HepG2 (cell line): ENCODE data around the gene ABI3BP. TPM values are rescaled to one million over a fixed set of nuclear protein-coding genes. Genes with fewer than 3 reads are reported as not detected.

Source experiments
- ATAC-seq: fragments of 200-7000 bp; cut with Tn5 transposase; 3 replicates; pipeline ENCODE4 v1.9.1; 2020; ENCODE audit warnings: mild to moderate bottlenecking, moderate library complexity
- BruUV-seq: library from RNA; stranded (reverse); fragments of 400-500 nt; replicated peaks from 2 replicates; lab custom pipeline; 2021; lab: Mats Ljungman, UMichigan
- CTCF ChIA-PET: fragments of 300-600 bp; formaldehyde crosslinking; extraction: SDS; loops from one replicate; lab custom pipeline; 2021; ENCODE audit warnings: low total read pairs, inconsistent platforms, low intra/inter-chr PET ratio; lab: Yijun Ruan, JAX
- POLR2A ChIA-PET: fragments of 350-600 bp; sonication (Branson Sonifier 250); formaldehyde crosslinking; loops from one replicate; lab custom pipeline; 2020; ENCODE audit warnings: antibody characterized with exemption, inconsistent platforms; lab: Yijun Ruan, JAX
- DNase-seq: peaks from one replicate; pipeline ENCODE4 v3.0.0-alpha.2; 2015; ENCODE audit warnings: low spot score
- FAIRE-seq: peaks from 3 replicates; lab custom pipeline; 2011; peaks lifted over from hg19 to GRCh38; lab: Jason Lieb, UNC
- H2AFZ ChIP-seq: one replicate; pipeline ENCODE4 v1.6.1; 2011; ENCODE audit warnings: low read length, inconsistent platforms
- H3K27ac ChIP-seq: fragments of 300-600 bp; 3 replicates; pipeline ENCODE4 v1.8.0; 2011; ENCODE audit warnings: mixed run types, mild to moderate bottlenecking, mixed read lengths, low read length, inconsistent platforms; ENCODE audit not compliant: insufficient read depth; ENCODE audit errors: extremely low read length
- H3K27me3 ChIP-seq, 2 experiments: fragments of 200-600 bp in 1 of 2; 2 replicates in 1 of 2; 3 replicates in 1 of 2; pipeline versions ENCODE4 v1.6.0 to v1.8.0; 2011; ENCODE audit warnings: low read length in 2 of 2, mild to moderate bottlenecking in 2 of 2, moderate library complexity in 2 of 2, inconsistent platforms in 1 of 2; ENCODE audit not compliant: insufficient read depth in 2 of 2, control insufficient read depth in 1 of 2
- H3K36me3 ChIP-seq, 2 experiments: fragments of 200-600 bp in 1 of 2; replicated peaks in 1 of 2; 2 replicates in 1 of 2; 3 replicates in 1 of 2; pipeline versions ENCODE4 v1.5.1 to v1.8.0; 2011; ENCODE audit warnings: low read length in 2 of 2, inconsistent platforms in 1 of 2; ENCODE audit not compliant: insufficient read depth in 2 of 2, control insufficient read depth in 1 of 2
- H3K4me1 ChIP-seq: 2 replicates; pipeline ENCODE4 v1.5.1; 2012; ENCODE audit warnings: low read length, inconsistent platforms; ENCODE audit not compliant: insufficient read depth
- H3K4me2 ChIP-seq: 2 replicates; pipeline ENCODE4 v1.6.0; 2011; ENCODE audit warnings: low read depth, low read length, inconsistent platforms
- H3K4me3 ChIP-seq, 3 experiments: fragments of 200-600 bp in 1 of 3; sonication (generic), shearing (Covaris generic) in 1 of 3; replicated peaks in 1 of 3; 2 replicates each; pipeline ENCODE4 v1.5.1; 2011 to 2016; ENCODE audit warnings: low read length in 3 of 3, inconsistent platforms in 2 of 3, low read depth in 2 of 3, mild to moderate bottlenecking in 2 of 3, control low read depth in 1 of 3, mixed read lengths in 1 of 3; ENCODE audit not compliant: insufficient read depth in 1 of 3
- H3K79me2 ChIP-seq: one replicate; pipeline ENCODE4 v1.6.1; 2011; ENCODE audit warnings: low read length, inconsistent platforms; ENCODE audit not compliant: insufficient read depth
- H3K9ac ChIP-seq: 2 replicates; pipeline ENCODE4 v1.6.0; 2011; ENCODE audit warnings: mild to moderate bottlenecking, low read depth, low read length, inconsistent platforms; ENCODE audit not compliant: insufficient read depth
- H3K9me3 ChIP-seq: 2 replicates; pipeline ENCODE4 v1.5.1; 2012; ENCODE audit warnings: mild to moderate bottlenecking, low read length
- H4K20me1 ChIP-seq: 2 replicates; pipeline ENCODE4 v1.6.0; 2011; ENCODE audit warnings: inconsistent platforms, mild to moderate bottlenecking, low read length, moderate library complexity; ENCODE audit not compliant: insufficient read depth
- DPF2 ChIP-seq: sonication (generic); formaldehyde crosslinking; IDR thresholded peaks from 2 replicates; pipeline ENCODE4 v1.4.0; 2020; ENCODE audit warnings: mild to moderate bottlenecking, low read depth, missing genetic modification reagents, borderline replicate concordance
- HIVEP1 ChIP-seq: sonication (generic); formaldehyde crosslinking; IDR thresholded peaks from 2 replicates; pipeline ENCODE4 v1.4.0; 2020; ENCODE audit warnings: mild to moderate bottlenecking, missing genetic modification reagents
- NFATC3 ChIP-seq: sonication (generic); formaldehyde crosslinking; IDR thresholded peaks from 2 replicates; pipeline ENCODE4 v1.5.1; 2020; ENCODE audit warnings: mild to moderate bottlenecking, missing genetic modification reagents
- YEATS2 ChIP-seq: sonication (generic); formaldehyde crosslinking; IDR thresholded peaks from 2 replicates; pipeline ENCODE4 v1.4.0; 2020; ENCODE audit warnings: missing genetic modification reagents, borderline replicate concordance
- ZNF274 ChIP-seq: sonication (generic); formaldehyde crosslinking; IDR thresholded peaks from 2 replicates; pipeline ENCODE4 v1.5.1; 2020; ENCODE audit warnings: mild to moderate bottlenecking, missing genetic modification reagents
- ZNF879 ChIP-seq: sonication (generic); formaldehyde crosslinking; IDR thresholded peaks from 2 replicates; pipeline ENCODE4 v1.8.1; 2023; ENCODE audit warnings: missing genetic modification reagents
- WGBS: methylation state at CpG from one replicate; pipeline ENCODE4 v1.1.6; 2017; ENCODE audit warnings: low lambda C conversion rate; 5-methylcytosine and 5-hydroxymethylcytosine counted together
- in situ Hi-C: cut with HindIII; loops from 2 replicates; pipeline ENCODE4 v1.10.0; 2017; ENCODE audit warnings: low pct_unique_long_range_greater_than_20kb; ENCODE audit not compliant: extremely low pct_ligation_motif_present
- intact Hi-C: fragments of 100-400 bp; cut with micrococcal nuclease; formaldehyde crosslinking; loops from one replicate; pipeline ENCODE4 v1.10.0; 2022; ENCODE audit not compliant: unreplicated experiment
- polyA plus RNA-seq, 8 experiments: library from polyadenylated mRNA; depleted of rRNA in 3 of 8; stranded (reverse) in 7 of 8; unstranded in 1 of 8; fragments of >200 nt; fragmentation: Illumina TruSeq in 4 of 8; extraction: Trizol in 4 of 8; gene quantifications; 2 replicates each; pipeline versions ENCODE4 v1.2.1 to v1.2.3, GENCODE V29; 2011 to 2016; ENCODE audit warnings: low read depth in 4 of 8, missing spikeins in 1 of 8, mixed read lengths in 1 of 8; ENCODE audit not compliant: insufficient read depth in 1 of 8
- total RNA-seq, 5 experiments: library from RNA; depleted of rRNA; stranded (reverse); fragments of >200 nt; fragmentation: Illumina TruSeq; extraction: Trizol; gene quantifications; 2 replicates each; pipeline ENCODE4 v1.2.3, GENCODE V29; 2016; ENCODE audit warnings: low read depth in 1 of 5
- TF ChIP-seq, protein P1 (sequence below): sonication (generic); IDR thresholded peaks from 2 replicates; pipeline ENCODE4 v1.6.1; 2016; ENCODE audit warnings: low read depth, borderline replicate concordance
- TF ChIP-seq, protein P2 (sequence below): sonication (generic); formaldehyde crosslinking; IDR thresholded peaks from 2 replicates; pipeline ENCODE4 v1.4.0; 2020; ENCODE audit warnings: mild to moderate bottlenecking, missing genetic modification reagents
- TF ChIP-seq, protein P3 (sequence below): conservative IDR thresholded peaks from 2 replicates; pipeline ENCODE4 v1.6.1; 2018; ENCODE audit warnings: missing genetic modification reagents

ABI3BP gene
- total and polyA plus RNA-seq, 2 of the 13 experiments (the other 11 are each of a cell fraction or from before 2014, with no cell fraction given) = not detected

DNA sequence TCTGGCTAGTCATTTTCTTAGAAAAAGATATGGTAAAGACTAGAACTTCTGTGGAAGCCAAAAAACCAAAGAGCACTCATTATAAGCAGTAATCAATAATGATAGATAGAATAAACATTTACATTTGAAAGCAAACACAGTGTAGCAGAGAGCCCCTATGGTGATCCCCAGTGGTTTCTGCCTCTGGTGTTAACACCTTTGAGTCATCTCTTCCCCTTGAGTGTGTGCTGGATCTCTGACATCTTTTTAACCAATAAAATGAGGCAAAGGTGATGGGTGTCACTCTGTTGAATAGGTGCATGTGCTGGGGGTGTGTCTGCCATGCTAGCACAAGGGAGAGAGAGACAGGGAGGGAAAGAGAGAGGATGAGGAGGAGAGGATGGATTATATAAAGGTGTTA is 162.3 kb downstream of the ABI3BP start:
- CTCF ChIA-PET = no interaction called here
- ATAC-seq = peak; percentile 50
- DNase-seq = no peak
- BruUV-seq = no TSS peak
- no peak overlapping the region for H3K4me2 ChIP-seq
- no peaks in the 10 kb centered on the region for H3K9me3 ChIP-seq
- no peaks in the 10 kb centered on the region for H3K79me2 ChIP-seq
- no peak for FAIRE-seq
- H3K4me1 ChIP-seq = peaks cover 19% of the 10 kb centered on the region
- TF ChIP-seq, protein P1, sequence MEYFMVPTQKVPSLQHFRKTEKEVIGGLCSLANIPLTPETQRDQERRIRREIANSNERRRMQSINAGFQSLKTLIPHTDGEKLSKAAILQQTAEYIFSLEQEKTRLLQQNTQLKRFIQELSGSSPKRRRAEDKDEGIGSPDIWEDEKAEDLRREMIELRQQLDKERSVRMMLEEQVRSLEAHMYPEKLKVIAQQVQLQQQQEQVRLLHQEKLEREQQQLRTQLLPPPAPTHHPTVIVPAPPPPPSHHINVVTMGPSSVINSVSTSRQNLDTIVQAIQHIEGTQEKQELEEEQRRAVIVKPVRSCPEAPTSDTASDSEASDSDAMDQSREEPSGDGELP = no peak
- no peak for TF ChIP-seq HIVEP1 (CRISPR knock-in tag)
- TF ChIP-seq, protein P2, sequence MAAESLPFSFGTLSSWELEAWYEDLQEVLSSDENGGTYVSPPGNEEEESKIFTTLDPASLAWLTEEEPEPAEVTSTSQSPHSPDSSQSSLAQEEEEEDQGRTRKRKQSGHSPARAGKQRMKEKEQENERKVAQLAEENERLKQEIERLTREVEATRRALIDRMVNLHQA (CRISPR knock-in tag) = no peak
- TF ChIP-seq, protein P3, sequence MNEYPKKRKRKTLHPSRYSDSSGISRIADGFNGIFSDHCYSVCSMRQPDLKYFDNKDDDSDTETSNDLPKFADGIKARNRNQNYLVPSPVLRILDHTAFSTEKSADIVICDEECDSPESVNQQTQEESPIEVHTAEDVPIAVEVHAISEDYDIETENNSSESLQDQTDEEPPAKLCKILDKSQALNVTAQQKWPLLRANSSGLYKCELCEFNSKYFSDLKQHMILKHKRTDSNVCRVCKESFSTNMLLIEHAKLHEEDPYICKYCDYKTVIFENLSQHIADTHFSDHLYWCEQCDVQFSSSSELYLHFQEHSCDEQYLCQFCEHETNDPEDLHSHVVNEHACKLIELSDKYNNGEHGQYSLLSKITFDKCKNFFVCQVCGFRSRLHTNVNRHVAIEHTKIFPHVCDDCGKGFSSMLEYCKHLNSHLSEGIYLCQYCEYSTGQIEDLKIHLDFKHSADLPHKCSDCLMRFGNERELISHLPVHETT = no peak
- TF ChIP-seq NFATC3 = no peak
- H3K36me3 ChIP-seq = no peaks in the 10 kb centered on the region
- intact Hi-C loops (no loop called here), in situ Hi-C loops (no loop called here)
- H3K27ac ChIP-seq = no peak overlapping the region
- POLR2A ChIA-PET = no interaction called here
- H4K20me1 ChIP-seq = no peaks in the 10 kb centered on the region; the same call in 1 of the 2 replicates
- peaks cover 0 to 12% of the 10 kb centered on the region in 2 experiments; a peak in 2 of 5 replicates for H3K27me3 ChIP-seq
- H2AFZ ChIP-seq = no peak overlapping the region
- H3K4me3 ChIP-seq = no peak overlapping the region
- H3K9ac ChIP-seq = no peak overlapping the region

DNA sequence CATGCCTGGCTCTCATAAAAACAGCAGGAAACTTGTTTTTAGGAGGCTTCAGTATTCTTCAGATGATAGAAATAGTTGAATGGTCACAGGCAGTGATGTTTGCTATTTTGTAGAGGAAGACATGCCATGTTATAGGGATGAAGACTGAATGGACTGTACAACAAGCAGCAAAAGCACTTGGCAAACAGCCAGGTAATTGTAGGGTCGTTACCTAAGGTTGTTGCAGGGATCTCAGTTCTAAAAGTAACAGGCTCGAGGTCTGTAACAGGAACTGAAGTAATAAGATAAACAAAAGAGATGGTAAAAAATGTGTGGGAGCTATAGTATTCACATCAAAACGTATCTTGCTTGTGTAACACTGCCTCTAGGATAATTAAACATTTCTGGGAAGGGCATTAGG is 167.6 kb downstream of the ABI3BP start:
- FAIRE-seq (no peak), ATAC-seq (no peak), DNase-seq (no peak)
- Histone ChIP-seq H3K4me3 (no peak overlapping the region), H4K20me1 (no peaks in the 10 kb centered on the region), H3K79me2 (no peaks in the 10 kb centered on the region), H3K27ac (no peak overlapping the region), H3K4me1 (no peaks in the 10 kb centered on the region), H3K4me2 (no peak overlapping the region), H2AFZ (no peak overlapping the region), H3K27me3 (peaks cover 0 to 4% of the 10 kb centered on the region in 2 experiments; a peak in 1 of 5 replicates), H3K9ac (no peak overlapping the region), H3K36me3 (no peaks in the 10 kb centered on the region), H3K9me3 (no peaks in the 10 kb centered on the region)
- no peak for TF ChIP-seq YEATS2 (CRISPR knock-in tag)
- TF ChIP-seq DPF2 = no peak
- TF ChIP-seq ZNF274 (CRISPR knock-in tag) = no peak
- no peak for TF ChIP-seq ZNF879 (CRISPR knock-in tag)
- WGBS = 3% methylated on average over 3 of the region's 3 CpGs
- no TSS peak for BruUV-seq
- POLR2A ChIA-PET = no interaction called here
- intact Hi-C loops (no loop called here), in situ Hi-C loops (no loop called here)
- CTCF ChIA-PET = no interaction called here
